WTC11 (cell line): Measurements from ENCODE around the gene TYROBP. TPM values are rescaled to one million over a fixed set of nuclear protein-coding genes. Genes with fewer than 3 reads are reported as not detected.

Source experiments
- ATAC-seq: fragments of 200-7000 bp; cut with Tn5 transposase; 2 replicates; pipeline ENCODE4 v1.10.0; 2021; ENCODE audit warnings: mild to moderate bottlenecking, moderate library complexity
- CTCF ChIA-PET: fragments of 300-600 bp; sonication (Branson Sonifier 250); formaldehyde crosslinking; loops from one replicate; lab custom pipeline; 2021; ENCODE audit warnings: antibody characterized with exemption; lab: Charles Lee
- POLR2A ChIA-PET: fragments of 350-600 bp; sonication (Branson Sonifier 250); formaldehyde crosslinking; loops from one replicate; lab custom pipeline; 2021; ENCODE audit warnings: antibody characterized with exemption; lab: Charles Lee
- DNase-seq: peaks from one replicate; pipeline ENCODE4 v3.0.0; 2021; ENCODE audit warnings: low spot score
- H3K27ac Mint-ChIP-seq: 2 replicates; pipeline ENCODE4 v1.8.0; 2021; ENCODE audit warnings: mixed read lengths
- H3K27me3 Mint-ChIP-seq: 2 replicates; pipeline ENCODE4 v1.8.0; 2021; ENCODE audit warnings: low read depth, mild to moderate bottlenecking, moderate library complexity, mixed read lengths
- H3K36me3 Mint-ChIP-seq: 2 replicates; pipeline ENCODE4 v1.8.0; 2021; ENCODE audit warnings: mixed read lengths
- H3K4me1 Mint-ChIP-seq: 2 replicates; pipeline ENCODE4 v1.8.0; 2022; ENCODE audit warnings: mixed read lengths
- H3K4me3 Mint-ChIP-seq: 2 replicates; pipeline ENCODE4 v1.8.0; 2021; ENCODE audit warnings: mild to moderate bottlenecking, moderate library complexity, mixed read lengths
- H3K9me3 Mint-ChIP-seq: 2 replicates; pipeline ENCODE4 v1.8.0; 2021; ENCODE audit warnings: mixed read lengths
- CREB1 ChIP-seq: sonication (generic); formaldehyde crosslinking; IDR thresholded peaks from 2 replicates; pipeline ENCODE4 v1.8.0; 2023; ENCODE audit warnings: mild to moderate bottlenecking, missing genetic modification reagents
- KAT7 ChIP-seq: sonication (generic); formaldehyde crosslinking; IDR thresholded peaks from 2 replicates; pipeline ENCODE4 v1.8.1; 2023; ENCODE audit warnings: missing genetic modification reagents, mild to moderate bottlenecking, borderline replicate concordance
- NFATC4 ChIP-seq: fragments of 250-450 bp; sonication (Bioruptor Pico); IDR thresholded peaks from 2 replicates; pipeline ENCODE4 v1.9.0; 2021; ENCODE audit warnings: mild to moderate bottlenecking
- RORB ChIP-seq: fragments of 250-450 bp; sonication (Bioruptor Pico); IDR thresholded peaks from 2 replicates; pipeline ENCODE4 v1.9.0; 2021; ENCODE audit warnings: mild to moderate bottlenecking
- SMAD4 ChIP-seq: sonication (generic); formaldehyde crosslinking; IDR thresholded peaks from 2 replicates; pipeline ENCODE4 v1.8.0; 2022; ENCODE audit warnings: mild to moderate bottlenecking, missing genetic modification reagents
- SOX15 ChIP-seq: fragments of 250-450 bp; sonication (Bioruptor Pico); IDR thresholded peaks from 2 replicates; pipeline ENCODE4 v1.9.0; 2021; ENCODE audit warnings: mild to moderate bottlenecking
- TCF7 ChIP-seq: sonication (generic); formaldehyde crosslinking; IDR thresholded peaks from 2 replicates; pipeline ENCODE4 v1.8.0; 2022; ENCODE audit warnings: mild to moderate bottlenecking, low read depth, missing genetic modification reagents, moderate library complexity
- TEAD1 ChIP-seq: sonication (generic); formaldehyde crosslinking; IDR thresholded peaks from 2 replicates; pipeline ENCODE4 v1.8.0; 2022; ENCODE audit warnings: mild to moderate bottlenecking, missing genetic modification reagents
- TP53 ChIP-seq: sonication (generic); formaldehyde crosslinking; IDR thresholded peaks from 2 replicates; pipeline ENCODE4 v1.8.1; 2023; ENCODE audit warnings: mild to moderate bottlenecking, missing genetic modification reagents
- ZNF232 ChIP-seq: sonication (generic); formaldehyde crosslinking; IDR thresholded peaks from 2 replicates; pipeline ENCODE4 v1.8.0; 2022; ENCODE audit warnings: mild to moderate bottlenecking, missing genetic modification reagents
- total RNA-seq: library from RNA; stranded (reverse); gene quantifications from 3 replicates; pipeline ENCODE4 v1.2.3, GENCODE V29; 2021
- TF ChIP-seq, protein P1 (sequence below): sonication (generic); formaldehyde crosslinking; IDR thresholded peaks from 2 replicates; pipeline ENCODE4 v1.8.0; 2022; ENCODE audit warnings: missing genetic modification reagents
- TF ChIP-seq, protein P2 (sequence below): fragments of 250-450 bp; sonication (Bioruptor Pico); IDR thresholded peaks from 2 replicates; pipeline ENCODE4 v1.9.0; 2021; ENCODE audit warnings: mild to moderate bottlenecking
- TF ChIP-seq, protein P3 (sequence below): sonication (generic); formaldehyde crosslinking; IDR thresholded peaks from 2 replicates; pipeline ENCODE4 v1.8.0; 2022; ENCODE audit warnings: mild to moderate bottlenecking, missing genetic modification reagents
- TF ChIP-seq, protein P4 (sequence below): sonication (generic); formaldehyde crosslinking; IDR thresholded peaks from 2 replicates; pipeline ENCODE4 v1.8.0; 2022; ENCODE audit warnings: mild to moderate bottlenecking, missing genetic modification reagents
- TF ChIP-seq, protein P5 (sequence below): fragments of 250-450 bp; sonication (Bioruptor Pico); IDR thresholded peaks from 2 replicates; pipeline ENCODE4 v1.8.0; 2021; ENCODE audit warnings: mild to moderate bottlenecking
- TF ChIP-seq, protein P6 (sequence below): sonication (generic); formaldehyde crosslinking; IDR thresholded peaks from 2 replicates; pipeline ENCODE4 v1.8.1; 2022; ENCODE audit warnings: mild to moderate bottlenecking, missing genetic modification reagents, moderate library complexity, borderline replicate concordance
- TF ChIP-seq, protein P7 (sequence below): fragments of 200-600 bp; IDR thresholded peaks from 2 replicates; pipeline ENCODE4 v1.8.0; 2022; ENCODE audit warnings: antibody characterized with exemption
- TF ChIP-seq, protein P8 (sequence below): sonication (generic); formaldehyde crosslinking; IDR thresholded peaks from 2 replicates; pipeline ENCODE4 v1.8.1; 2022; ENCODE audit warnings: low read depth, mild to moderate bottlenecking, moderate library complexity, missing genetic modification reagents, borderline replicate concordance

TYROBP gene
- total RNA-seq, 1 experiment from 2014 or later, result 0.46 TPM

DNA sequence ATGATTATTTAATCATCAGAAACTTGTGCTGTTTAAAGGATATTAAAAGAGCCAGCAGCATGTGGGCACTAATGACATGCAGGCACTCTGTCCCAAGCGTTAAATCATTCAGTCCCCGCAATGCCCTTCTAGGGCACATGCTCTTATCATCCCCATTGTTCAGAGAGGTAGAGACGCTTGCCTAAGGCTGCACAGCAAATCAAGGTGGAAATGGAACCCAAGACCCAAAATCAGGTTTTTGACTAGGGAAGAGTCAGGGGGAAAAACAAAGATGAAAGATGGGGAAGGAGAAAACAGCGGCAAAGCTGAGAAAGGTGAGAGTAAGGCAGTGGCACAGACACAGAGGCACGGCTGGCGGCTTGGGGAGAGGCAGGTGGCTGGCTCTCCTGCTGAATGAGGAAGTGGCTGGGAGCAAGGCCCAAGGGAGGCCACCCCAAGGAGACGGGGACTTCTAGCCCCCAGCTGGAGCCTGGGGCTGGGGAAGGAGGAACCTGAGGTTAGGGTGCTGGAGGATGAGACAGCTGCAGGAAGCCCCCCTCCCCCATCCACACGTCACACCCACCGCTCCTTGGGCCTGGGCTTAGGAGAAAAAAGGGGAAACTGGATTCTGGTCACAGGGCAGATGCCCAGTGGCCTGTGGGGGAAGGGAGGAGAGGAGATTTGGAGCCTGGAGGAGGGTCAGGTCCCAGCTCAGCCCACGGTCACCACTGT is 1.0 kb upstream of the TYROBP start:
- H3K4me1 Mint-ChIP-seq, result peaks cover 17% of the 10 kb centered on the region
- no peak for TF ChIP-seq TCF7 (CRISPR knock-in tag)
- TF ChIP-seq, protein P1, sequence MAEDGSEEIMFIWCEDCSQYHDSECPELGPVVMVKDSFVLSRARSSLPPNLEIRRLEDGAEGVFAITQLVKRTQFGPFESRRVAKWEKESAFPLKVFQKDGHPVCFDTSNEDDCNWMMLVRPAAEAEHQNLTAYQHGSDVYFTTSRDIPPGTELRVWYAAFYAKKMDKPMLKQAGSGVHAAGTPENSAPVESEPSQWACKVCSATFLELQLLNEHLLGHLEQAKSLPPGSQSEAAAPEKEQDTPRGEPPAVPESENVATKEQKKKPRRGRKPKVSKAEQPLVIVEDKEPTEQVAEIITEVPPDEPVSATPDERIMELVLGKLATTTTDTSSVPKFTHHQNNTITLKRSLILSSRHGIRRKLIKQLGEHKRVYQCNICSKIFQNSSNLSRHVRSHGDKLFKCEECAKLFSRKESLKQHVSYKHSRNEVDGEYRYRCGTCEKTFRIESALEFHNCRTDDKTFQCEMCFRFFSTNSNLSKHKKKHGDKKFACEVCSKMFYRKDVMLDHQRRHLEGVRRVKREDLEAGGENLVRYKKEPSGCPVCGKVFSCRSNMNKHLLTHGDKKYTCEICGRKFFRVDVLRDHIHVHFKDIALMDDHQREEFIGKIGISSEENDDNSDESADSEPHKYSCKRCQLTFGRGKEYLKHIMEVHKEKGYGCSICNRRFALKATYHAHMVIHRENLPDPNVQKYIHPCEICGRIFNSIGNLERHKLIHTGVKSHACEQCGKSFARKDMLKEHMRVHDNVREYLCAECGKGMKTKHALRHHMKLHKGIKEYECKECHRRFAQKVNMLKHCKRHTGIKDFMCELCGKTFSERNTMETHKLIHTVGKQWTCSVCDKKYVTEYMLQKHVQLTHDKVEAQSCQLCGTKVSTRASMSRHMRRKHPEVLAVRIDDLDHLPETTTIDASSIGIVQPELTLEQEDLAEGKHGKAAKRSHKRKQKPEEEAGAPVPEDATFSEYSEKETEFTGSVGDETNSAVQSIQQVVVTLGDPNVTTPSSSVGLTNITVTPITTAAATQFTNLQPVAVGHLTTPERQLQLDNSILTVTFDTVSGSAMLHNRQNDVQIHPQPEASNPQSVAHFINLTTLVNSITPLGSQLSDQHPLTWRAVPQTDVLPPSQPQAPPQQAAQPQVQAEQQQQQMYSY (CRISPR knock-in tag), result peak; percentile 51; the same call in 1 of the 2 replicates
- no peaks in the 10 kb centered on the region for H3K27me3 Mint-ChIP-seq
- ChIA-PET POLR2A (no interaction called here), CTCF (interaction anchor here (1.1 kb wide), 1 partner anchor 90 kb away, joined by 3 read pairs; no protein-coding TSS in a partner anchor)
- no peak for DNase-seq
- H3K4me3 Mint-ChIP-seq, result no peak overlapping the region
- H3K27ac Mint-ChIP-seq, result no peak overlapping the region
- no peaks in the 10 kb centered on the region for H3K36me3 Mint-ChIP-seq
- no peak for ATAC-seq
- no peaks in the 10 kb centered on the region for H3K9me3 Mint-ChIP-seq

DNA sequence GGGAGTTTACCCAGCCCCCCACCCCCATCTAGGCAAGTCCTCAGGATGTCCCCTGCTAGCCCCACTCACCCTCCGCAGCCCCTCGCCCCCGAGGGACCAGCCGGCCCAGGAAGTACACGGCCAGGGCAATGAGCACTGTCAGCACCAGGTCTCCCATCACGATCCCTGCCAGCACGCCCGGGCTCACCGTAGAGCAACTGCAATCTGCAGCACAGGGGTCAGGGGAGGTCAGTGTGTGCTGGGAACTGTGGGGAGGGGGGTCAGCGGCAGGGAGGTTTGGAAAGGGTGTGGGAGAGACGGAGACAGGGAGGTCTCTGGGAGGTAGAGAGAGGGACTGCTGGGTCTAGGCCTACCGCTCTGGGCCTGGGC is 734 bp downstream of the TYROBP start:
- Mint-ChIP-seq H3K9me3 (no peaks in the 10 kb centered on the region), H3K4me3 (no peak overlapping the region), H3K4me1 (peaks cover 28% of the 10 kb centered on the region), H3K36me3 (no peaks in the 10 kb centered on the region), H3K27me3 (peaks cover 13% of the 10 kb centered on the region), H3K27ac (no peak overlapping the region)
- ATAC-seq (no peak; the same call in 1 of the 2 replicates), DNase-seq (no peak)
- POLR2A ChIA-PET, result no interaction called here
- no peak for TF ChIP-seq SOX15 (CRISPR knock-in tag)
- TF ChIP-seq TP53 (CRISPR knock-in tag), result no peak
- TF ChIP-seq, protein P2, sequence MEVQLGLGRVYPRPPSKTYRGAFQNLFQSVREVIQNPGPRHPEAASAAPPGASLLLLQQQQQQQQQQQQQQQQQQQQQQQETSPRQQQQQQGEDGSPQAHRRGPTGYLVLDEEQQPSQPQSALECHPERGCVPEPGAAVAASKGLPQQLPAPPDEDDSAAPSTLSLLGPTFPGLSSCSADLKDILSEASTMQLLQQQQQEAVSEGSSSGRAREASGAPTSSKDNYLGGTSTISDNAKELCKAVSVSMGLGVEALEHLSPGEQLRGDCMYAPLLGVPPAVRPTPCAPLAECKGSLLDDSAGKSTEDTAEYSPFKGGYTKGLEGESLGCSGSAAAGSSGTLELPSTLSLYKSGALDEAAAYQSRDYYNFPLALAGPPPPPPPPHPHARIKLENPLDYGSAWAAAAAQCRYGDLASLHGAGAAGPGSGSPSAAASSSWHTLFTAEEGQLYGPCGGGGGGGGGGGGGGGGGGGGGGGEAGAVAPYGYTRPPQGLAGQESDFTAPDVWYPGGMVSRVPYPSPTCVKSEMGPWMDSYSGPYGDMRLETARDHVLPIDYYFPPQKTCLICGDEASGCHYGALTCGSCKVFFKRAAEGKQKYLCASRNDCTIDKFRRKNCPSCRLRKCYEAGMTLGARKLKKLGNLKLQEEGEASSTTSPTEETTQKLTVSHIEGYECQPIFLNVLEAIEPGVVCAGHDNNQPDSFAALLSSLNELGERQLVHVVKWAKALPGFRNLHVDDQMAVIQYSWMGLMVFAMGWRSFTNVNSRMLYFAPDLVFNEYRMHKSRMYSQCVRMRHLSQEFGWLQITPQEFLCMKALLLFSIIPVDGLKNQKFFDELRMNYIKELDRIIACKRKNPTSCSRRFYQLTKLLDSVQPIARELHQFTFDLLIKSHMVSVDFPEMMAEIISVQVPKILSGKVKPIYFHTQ (CRISPR knock-in tag), result no peak
- TF ChIP-seq KAT7 (CRISPR knock-in tag), result no peak
- TF ChIP-seq, protein P3, sequence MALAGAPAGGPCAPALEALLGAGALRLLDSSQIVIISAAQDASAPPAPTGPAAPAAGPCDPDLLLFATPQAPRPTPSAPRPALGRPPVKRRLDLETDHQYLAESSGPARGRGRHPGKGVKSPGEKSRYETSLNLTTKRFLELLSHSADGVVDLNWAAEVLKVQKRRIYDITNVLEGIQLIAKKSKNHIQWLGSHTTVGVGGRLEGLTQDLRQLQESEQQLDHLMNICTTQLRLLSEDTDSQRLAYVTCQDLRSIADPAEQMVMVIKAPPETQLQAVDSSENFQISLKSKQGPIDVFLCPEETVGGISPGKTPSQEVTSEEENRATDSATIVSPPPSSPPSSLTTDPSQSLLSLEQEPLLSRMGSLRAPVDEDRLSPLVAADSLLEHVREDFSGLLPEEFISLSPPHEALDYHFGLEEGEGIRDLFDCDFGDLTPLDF (CRISPR knock-in tag), result no peak
- TF ChIP-seq, protein P4, sequence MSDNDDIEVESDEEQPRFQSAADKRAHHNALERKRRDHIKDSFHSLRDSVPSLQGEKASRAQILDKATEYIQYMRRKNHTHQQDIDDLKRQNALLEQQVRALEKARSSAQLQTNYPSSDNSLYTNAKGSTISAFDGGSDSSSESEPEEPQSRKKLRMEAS, result no peak
- TF ChIP-seq RORB, result no peak
- no peak for TF ChIP-seq CREB1 (CRISPR knock-in tag)
- TF ChIP-seq NFATC4 (CRISPR knock-in tag), result no peak
- CTCF ChIA-PET, result no interaction called here

DNA sequence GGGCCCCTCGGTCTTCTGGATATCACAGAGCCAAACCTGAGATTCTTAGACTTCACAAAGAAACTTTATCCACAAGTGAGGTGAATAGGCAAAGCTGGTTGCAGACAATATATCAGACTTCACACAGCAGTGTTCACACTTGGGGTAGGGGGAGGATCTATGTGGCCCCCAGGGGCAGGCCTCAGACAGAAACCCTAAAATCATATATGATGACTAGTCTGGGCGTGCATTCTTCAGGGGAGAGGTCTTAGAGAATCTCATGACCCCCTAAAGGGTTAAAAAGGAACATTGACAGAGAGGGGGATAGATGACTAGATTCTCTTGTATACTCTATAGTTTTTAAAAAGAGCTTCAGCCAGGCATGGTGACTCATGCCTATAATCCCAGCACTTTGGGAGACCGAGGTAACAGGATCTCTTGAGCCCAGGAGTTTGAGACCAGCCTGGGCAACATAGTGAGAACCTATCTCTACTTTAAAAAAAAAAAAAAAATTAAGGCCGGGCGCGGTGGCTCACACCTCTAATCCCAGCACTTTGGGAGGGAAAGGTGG is 2.8 kb downstream of the TYROBP start:
- Mint-ChIP-seq H3K9me3 (no peaks in the 10 kb centered on the region), H3K27ac (no peak overlapping the region), H3K27me3 (peaks cover 18% of the 10 kb centered on the region), H3K4me3 (no peak overlapping the region), H3K4me1 (peaks cover 35% of the 10 kb centered on the region), H3K36me3 (no peaks in the 10 kb centered on the region)
- CTCF ChIA-PET, result interaction anchor here (0.7 kb wide), 1 partner anchor 112 kb away, joined by 4 read pairs; no protein-coding TSS in a partner anchor
- POLR2A ChIA-PET, result no interaction called here
- no peak for ATAC-seq
- no peak for DNase-seq
- no peak for TF ChIP-seq TEAD1 (CRISPR knock-in tag)
- TF ChIP-seq, protein P5, sequence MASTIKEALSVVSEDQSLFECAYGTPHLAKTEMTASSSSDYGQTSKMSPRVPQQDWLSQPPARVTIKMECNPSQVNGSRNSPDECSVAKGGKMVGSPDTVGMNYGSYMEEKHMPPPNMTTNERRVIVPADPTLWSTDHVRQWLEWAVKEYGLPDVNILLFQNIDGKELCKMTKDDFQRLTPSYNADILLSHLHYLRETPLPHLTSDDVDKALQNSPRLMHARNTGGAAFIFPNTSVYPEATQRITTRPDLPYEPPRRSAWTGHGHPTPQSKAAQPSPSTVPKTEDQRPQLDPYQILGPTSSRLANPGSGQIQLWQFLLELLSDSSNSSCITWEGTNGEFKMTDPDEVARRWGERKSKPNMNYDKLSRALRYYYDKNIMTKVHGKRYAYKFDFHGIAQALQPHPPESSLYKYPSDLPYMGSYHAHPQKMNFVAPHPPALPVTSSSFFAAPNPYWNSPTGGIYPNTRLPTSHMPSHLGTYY (CRISPR knock-in tag), result no peak
- TF ChIP-seq, protein P6, sequence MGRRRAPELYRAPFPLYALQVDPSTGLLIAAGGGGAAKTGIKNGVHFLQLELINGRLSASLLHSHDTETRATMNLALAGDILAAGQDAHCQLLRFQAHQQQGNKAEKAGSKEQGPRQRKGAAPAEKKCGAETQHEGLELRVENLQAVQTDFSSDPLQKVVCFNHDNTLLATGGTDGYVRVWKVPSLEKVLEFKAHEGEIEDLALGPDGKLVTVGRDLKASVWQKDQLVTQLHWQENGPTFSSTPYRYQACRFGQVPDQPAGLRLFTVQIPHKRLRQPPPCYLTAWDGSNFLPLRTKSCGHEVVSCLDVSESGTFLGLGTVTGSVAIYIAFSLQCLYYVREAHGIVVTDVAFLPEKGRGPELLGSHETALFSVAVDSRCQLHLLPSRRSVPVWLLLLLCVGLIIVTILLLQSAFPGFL, result no peak
- TF ChIP-seq, protein P7, sequence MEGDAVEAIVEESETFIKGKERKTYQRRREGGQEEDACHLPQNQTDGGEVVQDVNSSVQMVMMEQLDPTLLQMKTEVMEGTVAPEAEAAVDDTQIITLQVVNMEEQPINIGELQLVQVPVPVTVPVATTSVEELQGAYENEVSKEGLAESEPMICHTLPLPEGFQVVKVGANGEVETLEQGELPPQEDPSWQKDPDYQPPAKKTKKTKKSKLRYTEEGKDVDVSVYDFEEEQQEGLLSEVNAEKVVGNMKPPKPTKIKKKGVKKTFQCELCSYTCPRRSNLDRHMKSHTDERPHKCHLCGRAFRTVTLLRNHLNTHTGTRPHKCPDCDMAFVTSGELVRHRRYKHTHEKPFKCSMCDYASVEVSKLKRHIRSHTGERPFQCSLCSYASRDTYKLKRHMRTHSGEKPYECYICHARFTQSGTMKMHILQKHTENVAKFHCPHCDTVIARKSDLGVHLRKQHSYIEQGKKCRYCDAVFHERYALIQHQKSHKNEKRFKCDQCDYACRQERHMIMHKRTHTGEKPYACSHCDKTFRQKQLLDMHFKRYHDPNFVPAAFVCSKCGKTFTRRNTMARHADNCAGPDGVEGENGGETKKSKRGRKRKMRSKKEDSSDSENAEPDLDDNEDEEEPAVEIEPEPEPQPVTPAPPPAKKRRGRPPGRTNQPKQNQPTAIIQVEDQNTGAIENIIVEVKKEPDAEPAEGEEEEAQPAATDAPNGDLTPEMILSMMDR, result no peak
- no peak for TF ChIP-seq ZNF232 (CRISPR knock-in tag)
- TF ChIP-seq SMAD4 (CRISPR knock-in tag), result no peak
- TF ChIP-seq, protein P8, sequence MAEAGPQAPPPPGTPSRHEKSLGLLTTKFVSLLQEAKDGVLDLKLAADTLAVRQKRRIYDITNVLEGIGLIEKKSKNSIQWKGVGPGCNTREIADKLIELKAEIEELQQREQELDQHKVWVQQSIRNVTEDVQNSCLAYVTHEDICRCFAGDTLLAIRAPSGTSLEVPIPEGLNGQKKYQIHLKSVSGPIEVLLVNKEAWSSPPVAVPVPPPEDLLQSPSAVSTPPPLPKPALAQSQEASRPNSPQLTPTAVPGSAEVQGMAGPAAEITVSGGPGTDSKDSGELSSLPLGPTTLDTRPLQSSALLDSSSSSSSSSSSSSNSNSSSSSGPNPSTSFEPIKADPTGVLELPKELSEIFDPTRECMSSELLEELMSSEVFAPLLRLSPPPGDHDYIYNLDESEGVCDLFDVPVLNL, result no peak
